Activated CD8-positive, alpha-beta memory T cell treated with anti-CD3 and anti-CD28 coated beads, Interleukin-2, amount 50 U/mL, for 1 hour (primary cell): ENCODE data around the gene TP53INP2.
"Not testable (repeated sequence)": the region's sequence is repeated elsewhere in the genome, so short reads cannot be mapped to it uniquely, and the experiment has no call there.

Source experiments
- DNase-seq: peaks from one replicate; pipeline ENCODE4 v3.0.0-alpha.2; 2020; ENCODE audit errors: extremely low read depth

The TP53INP2 gene

GRCh38 chr20:34705397-34706301 lies 1.5 kb downstream of the TP53INP2 start:
- no peak for DNase-seq

DNA sequence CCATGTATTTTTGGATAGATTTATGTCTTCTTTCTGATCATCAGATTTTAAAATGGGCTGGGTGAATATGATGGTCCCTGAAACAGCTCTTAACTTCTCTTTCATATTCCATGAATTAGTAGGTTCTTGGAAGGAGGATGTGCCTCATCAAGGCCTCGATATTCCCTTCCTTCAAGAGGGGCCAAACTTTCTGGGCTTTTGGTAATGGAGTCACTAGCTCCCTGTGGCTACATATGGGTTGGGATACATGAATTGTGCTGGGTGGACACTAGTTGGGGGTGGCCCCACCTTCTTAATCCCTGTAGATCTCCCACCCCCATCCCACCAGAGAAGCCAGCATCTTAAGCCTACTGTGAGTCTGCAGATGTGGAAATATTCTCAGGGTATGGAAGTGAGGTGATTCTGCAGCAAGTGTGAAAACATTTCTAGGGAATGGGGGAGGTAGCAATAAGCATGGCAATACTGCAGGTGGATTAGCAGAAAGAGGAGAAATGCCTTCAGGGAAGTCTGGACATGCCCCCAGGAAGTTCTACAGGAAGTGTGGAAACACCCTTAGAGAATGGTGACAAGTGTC lies 2.2 kb downstream of the TP53INP2 start:
- no peak for DNase-seq

DNA sequence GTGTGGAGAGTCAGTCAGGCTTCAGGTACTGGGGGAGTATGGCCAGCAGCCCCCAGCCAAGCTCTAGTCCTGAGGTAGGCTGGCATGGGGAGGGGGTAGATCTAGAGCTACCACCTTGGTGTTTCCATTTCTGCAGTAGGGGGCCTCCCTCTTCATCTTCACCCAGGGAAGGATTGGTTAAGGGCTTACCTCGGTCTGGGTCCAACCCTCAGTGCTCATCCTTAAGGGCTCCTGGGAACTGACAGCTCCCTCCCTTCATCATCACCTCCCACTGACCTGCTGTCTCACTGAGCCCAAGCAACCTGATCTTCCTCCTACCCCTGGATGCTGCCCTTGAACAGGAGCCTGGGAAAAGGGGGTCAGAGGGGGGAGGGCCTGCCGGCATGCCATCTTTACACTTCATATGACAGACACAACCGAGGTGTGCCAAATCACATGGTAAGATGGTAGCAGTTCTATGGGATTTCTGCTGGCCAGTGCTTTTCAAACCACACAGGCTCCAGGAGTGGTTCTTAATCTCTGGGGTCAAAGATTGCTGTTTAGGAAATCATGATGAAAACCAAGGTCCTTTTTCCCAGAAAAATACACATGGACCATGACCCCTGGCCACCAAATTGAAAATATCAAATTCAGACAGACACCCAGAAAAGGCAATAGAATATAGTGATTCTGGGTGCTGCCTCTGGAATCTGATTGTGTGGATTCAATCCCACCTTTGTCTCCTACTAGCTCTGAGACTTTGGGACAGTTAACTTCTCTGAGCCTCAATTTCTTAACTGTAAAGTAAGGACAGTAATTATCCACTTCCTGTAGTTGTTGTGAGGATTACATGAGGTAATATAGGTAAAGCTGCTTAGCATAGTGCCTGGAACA lies 3.0 kb downstream of the TP53INP2 start:
- DNase-seq: no peak

DNA sequence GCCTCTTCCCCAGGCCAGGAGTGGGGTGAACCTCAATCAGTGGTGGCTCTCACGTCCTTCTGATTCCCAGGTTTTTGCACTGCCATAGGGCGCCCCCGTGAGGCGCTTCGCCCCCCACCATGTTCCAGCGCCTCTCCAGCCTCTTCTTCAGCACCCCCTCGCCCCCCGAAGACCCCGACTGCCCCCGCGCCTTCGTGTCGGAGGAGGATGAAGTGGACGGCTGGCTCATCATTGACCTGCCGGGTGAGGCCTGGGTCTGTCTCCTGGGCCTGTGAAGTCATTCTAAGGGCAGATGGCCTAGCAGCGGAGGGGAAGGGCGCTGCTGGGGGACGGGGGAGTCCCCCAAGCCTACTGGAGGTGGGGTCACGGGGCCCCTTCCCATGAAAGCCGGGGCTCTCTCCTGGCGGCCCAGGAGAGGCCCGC lies 4.5 kb downstream of the TP53INP2 start:
- no peak for DNase-seq

DNA sequence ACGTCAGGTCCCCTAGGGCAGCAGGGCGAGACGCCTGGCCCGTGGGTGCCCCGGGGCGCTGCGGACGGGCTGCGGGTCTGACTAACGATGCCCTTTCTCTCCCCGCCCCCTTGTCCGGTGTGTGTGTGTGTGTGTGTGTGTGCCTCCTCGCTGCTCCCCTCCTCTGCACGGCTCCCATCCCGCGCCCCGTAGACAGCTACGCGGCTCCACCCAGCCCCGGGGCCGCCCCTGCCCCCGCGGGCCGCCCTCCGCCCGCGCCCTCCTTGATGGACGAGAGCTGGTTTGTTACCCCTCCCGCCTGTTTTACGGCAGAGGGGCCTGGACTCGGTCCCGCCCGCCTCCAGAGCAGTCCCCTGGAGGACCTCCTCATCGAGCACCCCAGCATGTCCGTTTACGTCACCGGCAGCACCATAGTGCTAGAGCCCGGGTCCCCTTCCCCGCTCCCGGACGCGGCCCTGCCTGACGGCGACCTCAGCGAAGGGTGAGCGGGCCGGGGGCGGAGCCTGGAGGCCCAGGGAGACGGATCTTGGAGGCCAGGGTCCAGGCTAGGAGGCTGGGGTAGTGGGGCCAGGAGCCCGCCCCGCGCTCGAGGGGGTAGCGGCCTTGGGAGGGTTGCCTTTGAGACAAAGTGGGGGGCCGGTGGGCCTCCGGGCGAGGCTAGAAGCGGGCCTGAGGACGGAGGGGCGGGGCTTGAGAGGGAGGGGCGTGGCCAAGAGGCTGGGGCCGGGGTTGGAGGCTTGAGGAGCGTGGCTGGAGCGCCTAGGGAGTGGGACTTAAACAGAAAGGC lies 5.1 kb downstream of the TP53INP2 start:
- peak; percentile 65 for DNase-seq

- DNase-seq: no peak
Measured at GRCh38 chr20:34709831-34710567, 5.9 kb downstream of the TP53INP2 start.

- no peak for DNase-seq
Measured at GRCh38 chr20:34710568-34710839, 6.4 kb downstream of the TP53INP2 start.

- DNase-seq: no peak
Measured at GRCh38 chr20:34710861-34711574, 6.9 kb downstream of the TP53INP2 start.

DNA sequence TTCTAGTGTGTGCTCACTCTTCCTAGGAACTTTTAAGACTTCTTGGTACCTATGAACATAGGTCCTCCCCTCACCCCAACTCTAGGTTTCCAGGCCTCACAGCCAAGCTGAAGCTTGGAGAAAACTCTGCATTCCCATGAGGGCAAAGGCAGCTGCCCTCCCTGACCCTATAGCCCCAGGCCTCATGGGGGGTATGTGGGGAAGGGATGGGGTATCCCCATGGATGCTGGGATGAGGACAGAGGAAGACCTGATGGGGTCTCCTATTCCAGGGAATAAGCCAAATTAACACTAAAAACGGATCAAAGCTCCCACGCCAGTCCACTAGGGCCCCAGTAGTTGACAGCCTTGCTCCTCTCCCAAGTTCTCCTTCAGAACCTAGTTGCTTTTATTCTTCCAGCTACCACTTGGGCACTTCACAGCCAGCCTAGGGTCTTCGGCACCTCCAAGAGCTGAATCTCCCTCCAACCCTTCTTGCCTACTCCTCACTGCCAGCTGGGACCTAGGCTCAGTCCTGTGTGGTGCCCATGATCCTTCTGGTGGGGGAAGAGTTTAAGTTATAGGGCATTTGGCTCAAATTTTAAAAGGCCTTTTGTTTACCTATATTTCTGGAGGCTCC lies 7.8 kb downstream of the TP53INP2 start:
- no peak for DNase-seq

DNA sequence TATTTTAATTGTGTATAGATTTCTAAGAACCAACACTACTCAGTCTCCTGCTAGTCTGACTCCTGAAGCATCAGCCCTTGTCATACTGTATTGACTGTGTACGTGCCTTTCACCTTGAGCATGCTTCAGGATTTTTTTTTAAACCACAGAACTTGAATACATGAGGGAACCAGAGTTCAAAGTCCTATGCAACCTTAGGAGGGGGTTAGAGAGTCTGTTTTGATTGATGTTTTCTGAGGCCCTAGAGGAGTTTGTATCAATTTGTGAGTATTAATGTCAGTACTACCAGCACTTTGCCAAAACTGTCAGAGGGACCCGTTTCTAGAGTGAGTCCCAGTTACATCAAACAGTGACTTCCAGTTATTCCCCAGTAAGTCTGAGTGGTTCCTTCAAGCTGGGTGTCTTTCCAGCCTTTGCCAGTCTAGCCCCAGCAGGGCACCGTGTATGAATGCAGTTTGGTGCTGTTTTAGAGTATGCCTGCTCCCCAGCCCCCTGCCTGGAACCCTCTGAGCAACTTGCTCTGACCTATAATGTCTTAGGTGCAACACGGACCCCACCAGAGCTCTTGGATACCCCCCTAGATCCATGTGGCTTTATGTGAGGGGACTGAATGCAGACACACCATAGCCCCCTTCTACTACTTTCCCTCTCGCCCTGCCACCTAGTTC lies 8.5 kb downstream of the TP53INP2 start:
- DNase-seq: no peak

GRCh38 chr20:34713194-34713943 lies 9.2 kb downstream of the TP53INP2 start:
- DNase-seq: no peak

GRCh38 chr20:34713944-34714515 lies 9.9 kb downstream of the TP53INP2 start:
- not testable (repeated sequence) for DNase-seq

DNA sequence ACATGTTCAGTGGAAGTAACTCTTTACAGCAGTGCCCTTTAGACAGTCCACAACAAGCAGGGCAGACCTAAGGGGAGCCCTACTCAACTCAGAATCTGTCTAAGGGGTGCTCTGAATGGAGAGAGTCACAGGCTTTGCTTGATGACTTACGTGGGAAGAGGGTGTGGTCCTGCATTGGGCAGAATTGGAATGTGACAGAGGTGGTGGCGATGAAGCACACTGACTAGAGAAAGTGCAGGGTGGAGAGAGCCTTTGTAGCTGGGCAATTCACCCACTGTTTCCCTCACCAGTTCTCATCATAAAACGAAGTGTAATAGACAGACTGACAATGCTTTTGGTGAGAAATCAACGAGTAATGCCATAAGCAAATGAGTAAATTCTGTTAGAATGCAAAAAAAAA lies 11.2 kb downstream of the TP53INP2 start:
- no peak for DNase-seq

GRCh38 chr20:34716921-34717229 lies 12.7 kb downstream of the TP53INP2 start:
- no peak for DNase-seq

DNA sequence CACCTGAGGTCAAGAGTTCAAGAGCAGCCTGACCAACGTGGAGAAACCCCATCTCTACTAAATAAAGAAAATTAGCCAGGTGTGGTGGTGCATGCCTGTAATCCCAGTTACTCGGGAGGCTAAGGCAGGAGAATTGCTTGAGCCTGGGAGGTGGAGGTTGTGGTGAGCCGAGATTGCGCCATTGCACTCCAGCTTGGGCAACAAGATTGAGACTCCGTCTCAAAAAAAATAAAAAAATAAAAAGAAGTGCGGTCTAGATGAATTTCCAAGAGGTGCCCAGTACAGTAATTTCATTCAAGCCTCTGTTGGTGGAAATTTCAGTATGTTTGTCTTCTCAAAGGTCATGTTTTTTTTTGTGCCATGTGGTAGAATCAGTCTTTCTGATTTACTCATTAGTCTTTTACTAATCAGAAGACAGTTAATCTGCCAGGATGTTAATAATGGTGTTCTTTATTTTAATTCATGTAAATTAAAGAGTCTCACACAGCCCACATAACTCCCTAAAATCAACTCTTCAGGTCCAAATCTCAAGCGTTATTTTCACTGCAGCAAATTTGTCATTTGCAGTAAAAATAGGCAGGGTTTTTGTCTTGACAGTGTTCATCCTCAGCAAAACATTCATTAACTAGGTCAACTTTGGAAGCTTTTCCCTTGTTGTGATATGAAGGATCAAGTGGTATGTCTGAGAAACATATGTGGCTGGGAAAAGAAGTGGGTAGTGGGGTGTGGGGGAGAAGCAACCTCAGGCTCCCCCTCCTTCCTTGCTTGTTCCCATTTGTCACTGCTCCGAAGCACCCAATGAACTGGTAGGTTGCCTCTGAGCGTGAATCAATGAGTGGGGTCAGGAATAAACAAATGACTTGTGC lies 13.3 kb downstream of the TP53INP2 start:
- DNase-seq: no peak

GRCh38 chr20:34719242-34720017 lies 15.3 kb downstream of the TP53INP2 start:
- not testable (repeated sequence) for DNase-seq

- DNase-seq: no peak
Measured at GRCh38 chr20:34720266-34720665, 16.1 kb downstream of the TP53INP2 start.
